CD4-positive, alpha-beta T cell treated with Interleukin-15 for 1 hour (primary cell): Measurements from ENCODE around the gene POU2AF1.

Experiments used
- DNase-seq: peaks from one replicate; pipeline ENCODE4 v3.0.0-alpha.2; 2020

POU2AF1 gene

GRCh38 chr11:111378861-111379601, at the start of gene POU2AF1:
Gene POU2AF1 (minus strand): TSS chr11:111379275. CDS start chr11:111379177, 98 bp downstream.
- peak; percentile 83 for DNase-seq

- no peak for DNase-seq
Measured at GRCh38 chr11:111428113-111428876, 49.2 kb upstream of the POU2AF1 start.

- DNase-seq, result no peak
Measured at GRCh38 chr11:111427471-111427912, 48.4 kb upstream of the POU2AF1 start.

GRCh38 chr11:111426617-111427016, 47.5 kb upstream of the POU2AF1 start:
- DNase-seq, result no peak

GRCh38 chr11:111423250-111423615, 44.2 kb upstream of the POU2AF1 start:
- no peak for DNase-seq

GRCh38 chr11:111422494-111423249, 43.6 kb upstream of the POU2AF1 start:
- peak; percentile 59 for DNase-seq

GRCh38 chr11:111421251-111421650, 42.2 kb upstream of the POU2AF1 start:
- no peak for DNase-seq

- DNase-seq, result no peak
Measured at GRCh38 chr11:111419641-111420327, 40.7 kb upstream of the POU2AF1 start.

- DNase-seq, result no peak
Measured at GRCh38 chr11:111419181-111419580, 40.1 kb upstream of the POU2AF1 start.

- no peak for DNase-seq
Measured at GRCh38 chr11:111418436-111418787, 39.3 kb upstream of the POU2AF1 start.

- peak; percentile 59 for DNase-seq
Measured at GRCh38 chr11:111417766-111418435, 38.8 kb upstream of the POU2AF1 start.

GRCh38 chr11:111417011-111417765, 38.1 kb upstream of the POU2AF1 start:
- DNase-seq, result peak; percentile 76

GRCh38 chr11:111416231-111416960, 37.3 kb upstream of the POU2AF1 start:
- no peak for DNase-seq

GRCh38 chr11:111414936-111415335, 35.9 kb upstream of the POU2AF1 start:
- no peak for DNase-seq

GRCh38 chr11:111414267-111414931, 35.3 kb upstream of the POU2AF1 start:
- DNase-seq, result no peak

- DNase-seq, result no peak
Measured at GRCh38 chr11:111413849-111414248, 34.8 kb upstream of the POU2AF1 start.

- no peak for DNase-seq
Measured at GRCh38 chr11:111412293-111412692, 33.2 kb upstream of the POU2AF1 start.

- no peak for DNase-seq
Measured at GRCh38 chr11:111411456-111411855, 32.4 kb upstream of the POU2AF1 start.

- DNase-seq, result no peak
Measured at GRCh38 chr11:111410951-111411350, 31.9 kb upstream of the POU2AF1 start.

GRCh38 chr11:111409915-111410314, 30.8 kb upstream of the POU2AF1 start:
- DNase-seq, result no peak
